ENCODE data around the gene MKKS.
"Not testable (repeated sequence)": the region's sequence is repeated elsewhere in the genome, so short reads cannot be mapped to it uniquely, and the experiment has no call there.

The MKKS gene

DNA sequence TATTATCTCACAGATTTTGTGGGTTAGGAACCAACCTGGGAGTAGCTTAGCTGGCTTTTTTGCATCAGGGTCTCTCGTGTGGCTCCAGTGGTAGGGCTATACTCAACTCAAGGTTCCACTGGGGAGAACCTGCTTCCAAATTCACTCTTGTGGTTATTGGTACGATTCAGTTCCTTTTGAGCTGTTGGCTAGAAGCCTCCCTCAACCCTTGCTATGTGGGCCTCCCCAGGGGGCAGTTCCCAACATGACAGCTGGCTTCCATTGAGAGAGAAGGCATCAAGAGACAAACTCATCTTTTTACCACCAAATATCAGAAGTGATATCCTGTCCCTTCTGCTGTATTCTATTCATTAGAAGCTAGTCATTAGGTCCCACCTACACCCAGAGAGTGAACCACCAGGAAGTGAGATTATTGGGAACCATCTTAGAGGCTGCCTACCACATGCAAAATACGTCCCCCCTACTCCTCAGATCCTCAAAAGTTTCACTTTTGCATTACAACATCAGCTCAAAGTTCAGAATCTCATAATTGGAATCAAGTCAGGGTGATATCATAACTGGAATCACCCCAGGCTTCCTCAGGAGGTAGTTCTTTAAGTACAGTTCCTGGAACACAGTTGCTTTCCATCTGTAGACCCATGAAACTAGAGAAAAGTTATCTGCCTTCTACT, 30.9 kb downstream of the MKKS start:
- no peaks in the 10 kb centered on the region for H3K4me1 ChIP-seq (ENCODE audit: control insufficient read depth in 1 of 2, insufficient read depth in 2 of 2, low read length in 2 of 2)
- H3K27ac ChIP-seq (ENCODE audit: low read depth, low read length): no peak overlapping the region
- peaks cover 17 to 28% of the 10 kb centered on the region in 2 donors for H3K36me3 ChIP-seq (ENCODE audit: control insufficient read depth in 1 of 2, insufficient read depth in 2 of 2, low read length in 2 of 2)

GRCh38 chr20:10398834-10399369, 35.1 kb downstream of the MKKS start:
- Histone ChIP-seq H3K9ac (ENCODE audit: low read depth in 1 of 2, low read length in 2 of 2) (no peak overlapping the region), H3K4me1 (ENCODE audit: control insufficient read depth in 1 of 2, insufficient read depth in 2 of 2, low read length in 2 of 2) (no peaks in the 10 kb centered on the region), H3K27me3 (ENCODE audit: control insufficient read depth in 1 of 2, insufficient read depth in 2 of 2, low read length in 2 of 2) (no peaks in the 10 kb centered on the region), H3K27ac (ENCODE audit: low read depth, low read length) (no peak overlapping the region), H3K36me3 (ENCODE audit: control insufficient read depth in 1 of 2, insufficient read depth in 2 of 2, low read length in 2 of 2) (no peaks in the 10 kb centered on the region), H3K9me3 (ENCODE audit: control insufficient read depth in 1 of 2, low read length in 2 of 2) (no peaks in the 10 kb centered on the region), H3K4me3 (ENCODE audit: low read depth in 1 of 2, low read length in 2 of 2) (no peak overlapping the region)

More for the DNA sequence above, 30.9 kb downstream of the MKKS start:
- H3K27me3 ChIP-seq (ENCODE audit: control insufficient read depth in 1 of 2, insufficient read depth in 2 of 2, low read length in 2 of 2): no peaks in the 10 kb centered on the region
- H3K9me3 ChIP-seq (ENCODE audit: control insufficient read depth in 1 of 2, low read length in 2 of 2): no peaks in the 10 kb centered on the region
- H3K9ac ChIP-seq (ENCODE audit: low read depth in 1 of 2, low read length in 2 of 2): no peak overlapping the region
- no peak overlapping the region for H3K4me3 ChIP-seq (ENCODE audit: low read depth in 1 of 2, low read length in 2 of 2)

- not testable (repeated sequence) for H3K27ac ChIP-seq (ENCODE audit: low read depth, low read length); H3K9ac ChIP-seq (ENCODE audit: low read depth in 1 of 2, low read length in 2 of 2); H3K36me3 ChIP-seq (ENCODE audit: control insufficient read depth in 1 of 2, insufficient read depth in 2 of 2, low read length in 2 of 2); H3K4me1 ChIP-seq (ENCODE audit: control insufficient read depth in 1 of 2, insufficient read depth in 2 of 2, low read length in 2 of 2); H3K9me3 ChIP-seq (ENCODE audit: control insufficient read depth in 1 of 2, low read length in 2 of 2); H3K4me3 ChIP-seq (ENCODE audit: low read depth in 1 of 2, low read length in 2 of 2); H3K27me3 ChIP-seq (ENCODE audit: control insufficient read depth in 1 of 2, insufficient read depth in 2 of 2, low read length in 2 of 2)
These were observed 39.3 kb downstream of the MKKS start for GRCh38 chr20:10394752-10395151.

- Histone ChIP-seq H3K27me3 (ENCODE audit: control insufficient read depth in 1 of 2, insufficient read depth in 2 of 2, low read length in 2 of 2) (no peaks in the 10 kb centered on the region), H3K36me3 (ENCODE audit: control insufficient read depth in 1 of 2, insufficient read depth in 2 of 2, low read length in 2 of 2) (no peaks in the 10 kb centered on the region), H3K4me1 (ENCODE audit: control insufficient read depth in 1 of 2, insufficient read depth in 2 of 2, low read length in 2 of 2) (no peaks in the 10 kb centered on the region), H3K4me3 (ENCODE audit: low read depth in 1 of 2, low read length in 2 of 2) (no peak overlapping the region), H3K9ac (ENCODE audit: low read depth in 1 of 2, low read length in 2 of 2) (no peak overlapping the region), H3K27ac (ENCODE audit: low read depth, low read length) (no peak overlapping the region), H3K9me3 (ENCODE audit: control insufficient read depth in 1 of 2, low read length in 2 of 2) (no peaks in the 10 kb centered on the region)
These were observed 43.3 kb downstream of the MKKS start for GRCh38 chr20:10390709-10391108.

GRCh38 chr20:10388597-10388996, 45.4 kb downstream of the MKKS start:
- no peaks in the 10 kb centered on the region for H3K27me3 ChIP-seq (ENCODE audit: control insufficient read depth in 1 of 2, insufficient read depth in 2 of 2, low read length in 2 of 2)
- no peaks in the 10 kb centered on the region for H3K4me1 ChIP-seq (ENCODE audit: control insufficient read depth in 1 of 2, insufficient read depth in 2 of 2, low read length in 2 of 2)
- H3K4me3 ChIP-seq (ENCODE audit: low read depth in 1 of 2, low read length in 2 of 2): no peak overlapping the region
- no peaks in the 10 kb centered on the region for H3K9me3 ChIP-seq (ENCODE audit: control insufficient read depth in 1 of 2, low read length in 2 of 2)
- no peak overlapping the region for H3K9ac ChIP-seq (ENCODE audit: low read depth in 1 of 2, low read length in 2 of 2)
- no peak overlapping the region for H3K27ac ChIP-seq (ENCODE audit: low read depth, low read length)
- H3K36me3 ChIP-seq (ENCODE audit: control insufficient read depth in 1 of 2, insufficient read depth in 2 of 2, low read length in 2 of 2): no peaks in the 10 kb centered on the region

GRCh38 chr20:10387686-10388085, 46.3 kb downstream of the MKKS start:
- H3K9me3 ChIP-seq (ENCODE audit: control insufficient read depth in 1 of 2, low read length in 2 of 2): no peaks in the 10 kb centered on the region
- H3K27me3 ChIP-seq (ENCODE audit: control insufficient read depth in 1 of 2, insufficient read depth in 2 of 2, low read length in 2 of 2): no peaks in the 10 kb centered on the region
- no peaks in the 10 kb centered on the region for H3K36me3 ChIP-seq (ENCODE audit: control insufficient read depth in 1 of 2, insufficient read depth in 2 of 2, low read length in 2 of 2)
- H3K27ac ChIP-seq (ENCODE audit: low read depth, low read length): no peak overlapping the region
- H3K4me3 ChIP-seq (ENCODE audit: low read depth in 1 of 2, low read length in 2 of 2): no peak overlapping the region
- H3K4me1 ChIP-seq (ENCODE audit: control insufficient read depth in 1 of 2, insufficient read depth in 2 of 2, low read length in 2 of 2): no peaks in the 10 kb centered on the region
- H3K9ac ChIP-seq (ENCODE audit: low read depth in 1 of 2, low read length in 2 of 2): no peak overlapping the region

GRCh38 chr20:10385850-10386544, 48.0 kb downstream of the MKKS start:
- H3K27me3 ChIP-seq (ENCODE audit: control insufficient read depth in 1 of 2, insufficient read depth in 2 of 2, low read length in 2 of 2): no peaks in the 10 kb centered on the region
- H3K4me3 ChIP-seq (ENCODE audit: low read depth in 1 of 2, low read length in 2 of 2): no peak overlapping the region
- no peaks in the 10 kb centered on the region for H3K4me1 ChIP-seq (ENCODE audit: control insufficient read depth in 1 of 2, insufficient read depth in 2 of 2, low read length in 2 of 2)
- no peak overlapping the region for H3K9ac ChIP-seq (ENCODE audit: low read depth in 1 of 2, low read length in 2 of 2)
- H3K36me3 ChIP-seq (ENCODE audit: control insufficient read depth in 1 of 2, insufficient read depth in 2 of 2, low read length in 2 of 2): no peaks in the 10 kb centered on the region
- H3K27ac ChIP-seq (ENCODE audit: low read depth, low read length): no peak overlapping the region
- no peaks in the 10 kb centered on the region for H3K9me3 ChIP-seq (ENCODE audit: control insufficient read depth in 1 of 2, low read length in 2 of 2)

DNA sequence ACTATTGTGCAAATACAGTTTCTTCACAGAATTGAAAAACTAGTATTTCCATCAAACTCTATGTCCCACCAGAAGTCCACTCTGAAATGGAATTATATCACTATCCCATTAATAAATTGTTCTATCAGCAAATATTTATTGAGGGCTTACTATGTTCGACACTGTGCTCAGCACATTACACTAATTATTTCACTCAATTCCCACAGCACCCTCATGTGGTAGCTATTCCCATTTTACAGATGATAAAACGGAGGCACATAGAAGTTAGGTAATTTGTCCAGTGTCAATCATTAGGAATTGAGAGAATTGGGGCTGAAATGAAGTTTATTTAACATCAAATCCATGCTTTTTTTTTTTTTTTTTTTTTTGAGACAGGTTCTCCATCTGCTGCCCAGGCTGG, 52.5 kb downstream of the MKKS start:
- Histone ChIP-seq H3K9me3 (ENCODE audit: control insufficient read depth in 1 of 2, low read length in 2 of 2) (no peaks in the 10 kb centered on the region), H3K9ac (ENCODE audit: low read depth in 1 of 2, low read length in 2 of 2) (no peak overlapping the region), H3K27me3 (ENCODE audit: control insufficient read depth in 1 of 2, insufficient read depth in 2 of 2, low read length in 2 of 2) (no peaks in the 10 kb centered on the region), H3K27ac (ENCODE audit: low read depth, low read length) (no peak overlapping the region), H3K36me3 (ENCODE audit: control insufficient read depth in 1 of 2, insufficient read depth in 2 of 2, low read length in 2 of 2) (no peaks in the 10 kb centered on the region), H3K4me3 (ENCODE audit: low read depth in 1 of 2, low read length in 2 of 2) (no peak overlapping the region), H3K4me1 (ENCODE audit: control insufficient read depth in 1 of 2, insufficient read depth in 2 of 2, low read length in 2 of 2) (no peaks in the 10 kb centered on the region)

DNA sequence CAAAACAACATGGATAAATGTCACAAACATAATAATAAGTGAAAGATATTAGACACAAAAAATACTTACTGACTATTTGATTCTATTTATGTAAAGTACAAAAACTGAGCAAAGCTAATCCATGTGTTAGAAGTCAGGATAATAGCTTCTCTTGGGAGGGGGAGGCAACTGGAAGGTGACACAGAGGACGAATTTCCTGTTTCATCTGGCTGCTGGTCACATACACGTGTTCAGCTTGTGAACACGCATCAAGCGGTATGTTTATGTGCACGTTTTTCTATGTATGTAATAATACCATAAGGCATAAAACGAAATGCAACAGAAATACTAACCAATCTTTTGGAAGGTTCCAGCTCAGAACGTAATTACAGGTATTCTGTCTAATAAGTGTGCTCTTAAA, 54.3 kb downstream of the MKKS start:
- H3K9ac ChIP-seq (ENCODE audit: low read depth in 1 of 2, low read length in 2 of 2): no peak overlapping the region

DNA sequence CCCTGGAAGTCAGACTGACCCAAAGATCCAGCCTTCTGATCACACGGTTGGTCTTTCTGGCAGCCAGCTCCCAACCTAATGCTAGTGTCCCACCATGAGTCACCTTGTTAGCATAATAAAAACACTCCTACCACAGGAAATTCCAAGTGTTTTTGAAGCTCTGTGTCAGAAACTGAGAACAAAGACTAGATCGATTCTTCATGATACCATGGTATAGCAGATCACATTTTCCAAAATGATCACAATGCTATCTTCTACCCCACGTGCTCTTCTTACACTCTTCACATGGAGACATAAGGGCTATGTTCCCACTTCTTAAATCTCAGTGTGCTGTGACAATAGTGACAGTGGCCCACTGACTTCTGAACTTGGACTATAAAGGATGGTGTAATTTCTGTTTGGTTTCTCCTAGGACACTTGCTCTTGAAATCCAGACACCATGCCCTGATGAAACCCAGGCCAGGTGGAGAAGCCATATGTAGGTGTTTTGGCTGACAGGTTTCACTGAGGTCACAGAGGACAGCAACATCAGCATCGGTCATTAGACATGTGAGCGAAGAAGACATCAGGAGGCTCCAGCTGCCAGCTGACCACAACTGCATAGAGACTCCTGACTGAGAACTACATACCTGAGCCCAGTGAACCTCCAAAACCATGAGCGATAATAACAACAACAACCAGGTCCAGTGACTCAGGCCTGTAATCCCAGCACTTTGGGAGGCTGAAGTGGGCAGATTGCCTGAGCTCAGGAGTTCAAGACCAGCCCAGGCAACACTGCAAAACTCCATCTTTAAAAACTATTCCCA, 57.5 kb downstream of the MKKS start:
- no peak overlapping the region for H3K4me3 ChIP-seq (ENCODE audit: low read depth in 1 of 2, low read length in 2 of 2)
- no peak overlapping the region for H3K9ac ChIP-seq (ENCODE audit: low read depth in 1 of 2, low read length in 2 of 2)
- H3K4me1 ChIP-seq (ENCODE audit: control insufficient read depth in 1 of 2, insufficient read depth in 2 of 2, low read length in 2 of 2): no peaks in the 10 kb centered on the region
- H3K27me3 ChIP-seq (ENCODE audit: control insufficient read depth in 1 of 2, insufficient read depth in 2 of 2, low read length in 2 of 2): no peaks in the 10 kb centered on the region
- H3K9me3 ChIP-seq (ENCODE audit: control insufficient read depth in 1 of 2, low read length in 2 of 2): peaks cover 0 to 3% of the 10 kb centered on the region in 2 donors
- H3K27ac ChIP-seq (ENCODE audit: low read depth, low read length): no peak overlapping the region
- no peaks in the 10 kb centered on the region for H3K36me3 ChIP-seq (ENCODE audit: control insufficient read depth in 1 of 2, insufficient read depth in 2 of 2, low read length in 2 of 2)

More for the DNA sequence above, 54.3 kb downstream of the MKKS start:
- peaks cover 0 to 3% of the 10 kb centered on the region in 2 donors for H3K9me3 ChIP-seq (ENCODE audit: control insufficient read depth in 1 of 2, low read length in 2 of 2)
- no peaks in the 10 kb centered on the region for H3K36me3 ChIP-seq (ENCODE audit: control insufficient read depth in 1 of 2, insufficient read depth in 2 of 2, low read length in 2 of 2)
- H3K27me3 ChIP-seq (ENCODE audit: control insufficient read depth in 1 of 2, insufficient read depth in 2 of 2, low read length in 2 of 2): no peaks in the 10 kb centered on the region
- no peak overlapping the region for H3K27ac ChIP-seq (ENCODE audit: low read depth, low read length)
- no peak overlapping the region for H3K4me3 ChIP-seq (ENCODE audit: low read depth in 1 of 2, low read length in 2 of 2)
- no peaks in the 10 kb centered on the region for H3K4me1 ChIP-seq (ENCODE audit: control insufficient read depth in 1 of 2, insufficient read depth in 2 of 2, low read length in 2 of 2)
